GM23338 (cell line): Measurements from ENCODE around the gene KDM4B. TPM values are rescaled to one million over a fixed set of nuclear protein-coding genes. Genes with fewer than 3 reads are reported as not detected.

Experiments used
- ATAC-seq: fragments of 200-7000 bp; cut with Tn5 transposase; 3 replicates; pipeline ENCODE4 v1.9.1; 2020
- DNase-seq: peaks from one replicate; pipeline ENCODE4 v3.0.0-alpha.2; 2015; ENCODE audit warnings: low spot score
- H2AFZ ChIP-seq: fragments of 200-600 bp; sonication (generic); 2 replicates; pipeline ENCODE4 v1.8.0; 2016; ENCODE audit warnings: antibody characterized with exemption, mild to moderate bottlenecking, moderate library complexity
- H3F3A ChIP-seq: fragments of 200-600 bp; sonication (generic); replicated peaks from 2 replicates; pipeline ENCODE4 v1.8.0; 2017; ENCODE audit warnings: antibody characterized with exemption, mixed run types, low read depth
- H3K27ac ChIP-seq: fragments of 200-600 bp; sonication (generic); 2 replicates; pipeline ENCODE4 v1.6.1; 2016; ENCODE audit warnings: low read depth
- H3K27me3 ChIP-seq: fragments of 200-600 bp; sonication (generic); 2 replicates; pipeline ENCODE4 v1.8.0; 2016; ENCODE audit warnings: mild to moderate bottlenecking, mixed run types, moderate library complexity; ENCODE audit not compliant: insufficient read depth
- H3K36me3 ChIP-seq: fragments of 200-600 bp; sonication (generic); 2 replicates; pipeline ENCODE4 v1.8.0; 2016; ENCODE audit warnings: mild to moderate bottlenecking; ENCODE audit not compliant: insufficient read depth
- H3K4me1 ChIP-seq: fragments of 200-600 bp; sonication (generic); 2 replicates; pipeline ENCODE4 v1.8.0; 2016; ENCODE audit warnings: mild to moderate bottlenecking, moderate library complexity; ENCODE audit not compliant: insufficient read depth
- H3K4me2 ChIP-seq: fragments of 200-600 bp; sonication (generic); 2 replicates; pipeline ENCODE4 v1.7.1; 2017; ENCODE audit warnings: mixed run types
- H3K4me3 ChIP-seq: fragments of 200-600 bp; sonication (generic); 2 replicates; pipeline ENCODE4 v1.6.1; 2016; ENCODE audit warnings: mixed run types
- H3K79me2 ChIP-seq: fragments of 200-600 bp; sonication (generic); replicated peaks from 2 replicates; pipeline ENCODE4 v1.8.0; 2017; ENCODE audit warnings: mild to moderate bottlenecking; ENCODE audit not compliant: insufficient read depth
- H3K9me2 ChIP-seq: fragments of 200-600 bp; sonication (generic); 2 replicates; pipeline ENCODE4 v1.8.0; 2017; ENCODE audit not compliant: insufficient read depth
- H4K20me1 ChIP-seq: fragments of 200-600 bp; sonication (generic); replicated peaks from 2 replicates; pipeline ENCODE4 v1.8.0; 2017; ENCODE audit warnings: mild to moderate bottlenecking; ENCODE audit not compliant: insufficient read depth
- H3K27ac Mint-ChIP-seq: 2 replicates; pipeline ENCODE4 v1.8.0; 2020; ENCODE audit warnings: inconsistent platforms, mild to moderate bottlenecking, moderate library complexity, mixed read lengths
- H3K27me3 Mint-ChIP-seq: 3 replicates; pipeline ENCODE4 v1.8.0; 2022; ENCODE audit warnings: low read depth, mild to moderate bottlenecking, moderate library complexity, mixed read lengths, inconsistent platforms; ENCODE audit not compliant: insufficient read depth, poor library complexity
- H3K36me3 Mint-ChIP-seq: 3 replicates; pipeline ENCODE4 v1.8.0; 2021; ENCODE audit warnings: low read depth, mild to moderate bottlenecking, inconsistent platforms, moderate library complexity, mixed read lengths
- H3K4me1 Mint-ChIP-seq: 3 replicates; pipeline ENCODE4 v1.8.0; 2020; ENCODE audit warnings: mild to moderate bottlenecking, inconsistent platforms, mixed read lengths
- H3K4me3 Mint-ChIP-seq: 3 replicates; pipeline ENCODE4 v1.8.0; 2021; ENCODE audit warnings: moderate library complexity, mild to moderate bottlenecking, inconsistent platforms, mixed read lengths
- H3K9me3 Mint-ChIP-seq: 3 replicates; pipeline ENCODE4 v1.8.0; 2020; ENCODE audit warnings: moderate library complexity, mild to moderate bottlenecking, inconsistent platforms, mixed read lengths
- CREB1 ChIP-seq: fragments of 250-450 bp; sonication (Bioruptor Pico); IDR thresholded peaks from 2 replicates; pipeline ENCODE4 v1.5.0; 2020; ENCODE audit warnings: low read depth, mild to moderate bottlenecking, moderate library complexity
- EZH2 ChIP-seq: fragments of 200-600 bp; sonication (generic); IDR thresholded peaks from one replicate; pipeline ENCODE4 v1.8.0; 2017; ENCODE audit warnings: antibody characterized with exemption, mild to moderate bottlenecking, low read depth; ENCODE audit not compliant: unreplicated experiment
- EZH2phosphoT487 ChIP-seq: fragments of 200-600 bp; sonication (generic); IDR thresholded peaks from one replicate; pipeline ENCODE4 v1.8.1; 2018; ENCODE audit warnings: antibody characterized with exemption; ENCODE audit not compliant: unreplicated experiment
- JUNB ChIP-seq: IDR thresholded peaks from one replicate; pipeline ENCODE4 v1.6.1; 2016; ENCODE audit warnings: antibody characterized with exemption; ENCODE audit not compliant: unreplicated experiment
- NANOG ChIP-seq: IDR thresholded peaks from 2 replicates; pipeline ENCODE4 v1.6.1; 2016; ENCODE audit warnings: antibody characterized with exemption, borderline replicate concordance
- POLR2AphosphoS5 ChIP-seq: IDR thresholded peaks from 2 replicates; pipeline ENCODE4 v1.6.1; 2016; ENCODE audit warnings: antibody characterized with exemption, low read depth
- REST ChIP-seq: IDR thresholded peaks from one replicate; pipeline ENCODE4 v1.6.1; 2018; ENCODE audit warnings: antibody characterized with exemption; ENCODE audit not compliant: unreplicated experiment
- STAT1 ChIP-seq: IDR thresholded peaks from one replicate; pipeline ENCODE4 v1.6.1; 2016; ENCODE audit warnings: antibody characterized with exemption; ENCODE audit not compliant: unreplicated experiment
- ZNF114 ChIP-seq: fragments of 250-450 bp; sonication (Bioruptor Pico); IDR thresholded peaks from 2 replicates; pipeline ENCODE4 v1.5.0; 2020; ENCODE audit warnings: mild to moderate bottlenecking, moderate library complexity
- ZNF331 ChIP-seq: fragments of 250-450 bp; sonication (Bioruptor Pico); IDR thresholded peaks from 2 replicates; pipeline ENCODE4 v1.5.0; 2020; ENCODE audit warnings: low read depth, mild to moderate bottlenecking, moderate library complexity
- ZNF462 ChIP-seq: fragments of 250-450 bp; sonication (Bioruptor Pico); IDR thresholded peaks from 2 replicates; pipeline ENCODE4 v1.5.0; 2020; ENCODE audit warnings: mild to moderate bottlenecking, moderate library complexity
- polyA plus RNA-seq: library from polyadenylated mRNA; unstranded; fragments of >200 nt; fragmentation: Nextera tagmentation; extraction: Ambion mirVana; gene quantifications from 2 replicates; pipeline ENCODE4 v1.2.1, GENCODE V29; 2016
- total RNA-seq: library from RNA; depleted of rRNA; stranded (reverse); fragments of >200 nt; shearing (Covaris generic); gene quantifications from 2 replicates; pipeline ENCODE4 v1.2.3, GENCODE V29; 2014
- TF ChIP-seq, protein P1 (sequence below), 2 experiments: fragments of 200-600 bp in 1 of 2; sonication (generic) in 1 of 2; conservative IDR thresholded peaks; 2 replicates each; pipeline versions ENCODE4 v1.5.1 to v1.6.1; 2016 to 2017; ENCODE audit warnings: antibody characterized with exemption in 2 of 2, low read depth in 2 of 2, mild to moderate bottlenecking in 2 of 2, moderate library complexity in 1 of 2
- TF ChIP-seq, protein P2 (sequence below): IDR thresholded peaks from 2 replicates; pipeline ENCODE4 v1.6.1; 2016; ENCODE audit warnings: antibody characterized with exemption

The KDM4B gene
- total and polyA plus RNA-seq, 2 experiments from 2014 or later, result 9.1 to 27.6 TPM

- no peak overlapping the region for H3K4me3 Mint-ChIP-seq
- H3K36me3 ChIP-seq, result no peaks in the 10 kb centered on the region
- H3K4me3 ChIP-seq, result no peak overlapping the region
- no peaks in the 10 kb centered on the region for H4K20me1 ChIP-seq
- DNase-seq (no peak), ATAC-seq (no peak)
- H3F3A ChIP-seq, result 0 out of 2 replicates have a peak, but pooled peaks cover 4% of the 10 kb centered on the region
- H3K79me2 ChIP-seq, result no peaks in the 10 kb centered on the region
- H3K27me3 ChIP-seq, result no peaks in the 10 kb centered on the region
- H3K9me3 Mint-ChIP-seq, result peaks cover 11% of the 10 kb centered on the region
- H3K4me1 ChIP-seq, result peaks cover 19% of the 10 kb centered on the region
- no peak overlapping the region for H3K27ac ChIP-seq
- no peak overlapping the region for H2AFZ ChIP-seq
- peaks cover 5% of the 10 kb centered on the region for H3K27me3 Mint-ChIP-seq
- H3K4me2 ChIP-seq, result no peak overlapping the region
- peaks cover 24% of the 10 kb centered on the region for H3K4me1 Mint-ChIP-seq
- TF ChIP-seq POLR2AphosphoS5 (no peak), CREB1 (CRISPR knock-in tag) (no peak), STAT1 (no peak), ZNF462 (CRISPR knock-in tag) (no peak), NANOG (no peak), EZH2phosphoT487 (no peak), JUNB (no peak), EZH2 (no peak), ZNF331 (CRISPR knock-in tag) (no peak), REST (no peak), ZNF114 (no peak)
- TF ChIP-seq, protein P1, sequence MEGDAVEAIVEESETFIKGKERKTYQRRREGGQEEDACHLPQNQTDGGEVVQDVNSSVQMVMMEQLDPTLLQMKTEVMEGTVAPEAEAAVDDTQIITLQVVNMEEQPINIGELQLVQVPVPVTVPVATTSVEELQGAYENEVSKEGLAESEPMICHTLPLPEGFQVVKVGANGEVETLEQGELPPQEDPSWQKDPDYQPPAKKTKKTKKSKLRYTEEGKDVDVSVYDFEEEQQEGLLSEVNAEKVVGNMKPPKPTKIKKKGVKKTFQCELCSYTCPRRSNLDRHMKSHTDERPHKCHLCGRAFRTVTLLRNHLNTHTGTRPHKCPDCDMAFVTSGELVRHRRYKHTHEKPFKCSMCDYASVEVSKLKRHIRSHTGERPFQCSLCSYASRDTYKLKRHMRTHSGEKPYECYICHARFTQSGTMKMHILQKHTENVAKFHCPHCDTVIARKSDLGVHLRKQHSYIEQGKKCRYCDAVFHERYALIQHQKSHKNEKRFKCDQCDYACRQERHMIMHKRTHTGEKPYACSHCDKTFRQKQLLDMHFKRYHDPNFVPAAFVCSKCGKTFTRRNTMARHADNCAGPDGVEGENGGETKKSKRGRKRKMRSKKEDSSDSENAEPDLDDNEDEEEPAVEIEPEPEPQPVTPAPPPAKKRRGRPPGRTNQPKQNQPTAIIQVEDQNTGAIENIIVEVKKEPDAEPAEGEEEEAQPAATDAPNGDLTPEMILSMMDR (conservative IDR thresholded peaks at IDR 0.05; ENCODE audit: low read depth in 2 of 2), result no peak
- TF ChIP-seq, protein P2, sequence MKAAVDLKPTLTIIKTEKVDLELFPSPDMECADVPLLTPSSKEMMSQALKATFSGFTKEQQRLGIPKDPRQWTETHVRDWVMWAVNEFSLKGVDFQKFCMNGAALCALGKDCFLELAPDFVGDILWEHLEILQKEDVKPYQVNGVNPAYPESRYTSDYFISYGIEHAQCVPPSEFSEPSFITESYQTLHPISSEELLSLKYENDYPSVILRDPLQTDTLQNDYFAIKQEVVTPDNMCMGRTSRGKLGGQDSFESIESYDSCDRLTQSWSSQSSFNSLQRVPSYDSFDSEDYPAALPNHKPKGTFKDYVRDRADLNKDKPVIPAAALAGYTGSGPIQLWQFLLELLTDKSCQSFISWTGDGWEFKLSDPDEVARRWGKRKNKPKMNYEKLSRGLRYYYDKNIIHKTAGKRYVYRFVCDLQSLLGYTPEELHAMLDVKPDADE, result no peak
- peaks cover 7% of the 10 kb centered on the region; the same call in 2 of the 3 replicates for H3K36me3 Mint-ChIP-seq
- H3K9me2 ChIP-seq, result no peaks in the 10 kb centered on the region
- no peak overlapping the region for H3K27ac Mint-ChIP-seq
Measured at GRCh38 chr19:5165697-5166019, 196.7 kb downstream of the KDM4B start.
